Erythroblast (primary cell): ENCODE data around the gene SCN10A.

ENCODE experiments used
- GATA1 ChIP-seq: IDR thresholded peaks from 2 replicates; pipeline ENCODE4 v1.6.1; 2011; ENCODE audit warnings: low read depth, mild to moderate bottlenecking, control low read depth, low read length, moderate library complexity
- POLR2A ChIP-seq: IDR thresholded peaks from 2 replicates; pipeline ENCODE4 v1.6.1; 2011; ENCODE audit warnings: mild to moderate bottlenecking, low read length

GRCh38 chr3:38658841-38659240, 157.2 kb downstream of the SCN10A start:
- TF ChIP-seq POLR2A (no peak), GATA1 (no peak)
